Panc1 (cell line): ENCODE measurements around the gene WNT5B.

Experiments used
- POLR2AphosphoS5 ChIP-seq: IDR thresholded peaks from 2 replicates; pipeline ENCODE4 v1.6.1; 2012; ENCODE audit warnings: mild to moderate bottlenecking, low read depth, low read length, moderate library complexity
- SIN3A ChIP-seq: IDR thresholded peaks from 2 replicates; pipeline ENCODE4 v1.6.1; 2012; ENCODE audit warnings: low read depth, mild to moderate bottlenecking, low read length, moderate library complexity, borderline replicate concordance; ENCODE audit not compliant: insufficient read depth
- TF ChIP-seq, protein P1 (sequence below): fragments of 450-650 bp; IDR thresholded peaks from 2 replicates; pipeline ENCODE4 v1.5.1; 2017; ENCODE audit warnings: mild to moderate bottlenecking
- TF ChIP-seq, protein P2 (sequence below), 2 experiments: IDR thresholded peaks; 2 replicates each; pipeline ENCODE4 v1.6.1; 2011 to 2012; ENCODE audit warnings: low read depth in 2 of 2, control low read depth in 1 of 2, low read length in 1 of 2, mild to moderate bottlenecking in 1 of 2, moderate library complexity in 1 of 2; ENCODE audit not compliant: insufficient read depth in 1 of 2

DNA sequence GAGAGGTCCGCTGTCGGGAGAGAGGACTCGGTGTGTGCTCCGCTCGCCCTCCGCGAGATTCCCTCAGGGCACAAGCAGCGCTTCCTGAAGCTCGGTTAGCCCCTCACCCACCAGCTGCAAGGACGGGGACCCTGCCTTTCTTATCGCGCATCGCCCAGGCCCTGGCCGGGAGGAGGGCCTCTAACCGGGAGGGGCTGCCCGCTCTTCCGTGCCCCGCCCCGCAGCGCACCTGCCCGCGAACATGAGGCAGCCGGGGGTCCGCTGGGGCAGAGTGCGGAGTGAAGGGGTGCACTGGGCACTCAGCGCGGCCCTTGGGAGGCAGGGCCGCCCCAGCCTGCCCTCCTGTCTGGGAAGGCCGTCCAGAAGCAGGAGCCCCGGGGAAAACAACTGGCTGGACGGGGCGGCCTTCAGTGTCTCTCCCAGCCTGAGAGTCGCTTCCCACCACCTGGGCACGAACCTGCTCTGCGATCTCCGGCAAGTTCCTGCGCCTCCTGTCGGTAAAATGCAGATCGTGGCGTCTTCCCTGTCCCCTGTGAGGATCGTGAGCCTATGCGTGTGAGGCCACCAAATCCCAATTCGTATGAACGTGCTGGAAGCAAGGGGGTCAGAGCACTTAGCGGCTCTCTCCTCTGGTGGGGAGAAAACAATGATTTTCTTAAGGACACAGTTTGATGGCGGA lies 33.9 kb downstream of the WNT5B start:
- TF ChIP-seq, protein P1, sequence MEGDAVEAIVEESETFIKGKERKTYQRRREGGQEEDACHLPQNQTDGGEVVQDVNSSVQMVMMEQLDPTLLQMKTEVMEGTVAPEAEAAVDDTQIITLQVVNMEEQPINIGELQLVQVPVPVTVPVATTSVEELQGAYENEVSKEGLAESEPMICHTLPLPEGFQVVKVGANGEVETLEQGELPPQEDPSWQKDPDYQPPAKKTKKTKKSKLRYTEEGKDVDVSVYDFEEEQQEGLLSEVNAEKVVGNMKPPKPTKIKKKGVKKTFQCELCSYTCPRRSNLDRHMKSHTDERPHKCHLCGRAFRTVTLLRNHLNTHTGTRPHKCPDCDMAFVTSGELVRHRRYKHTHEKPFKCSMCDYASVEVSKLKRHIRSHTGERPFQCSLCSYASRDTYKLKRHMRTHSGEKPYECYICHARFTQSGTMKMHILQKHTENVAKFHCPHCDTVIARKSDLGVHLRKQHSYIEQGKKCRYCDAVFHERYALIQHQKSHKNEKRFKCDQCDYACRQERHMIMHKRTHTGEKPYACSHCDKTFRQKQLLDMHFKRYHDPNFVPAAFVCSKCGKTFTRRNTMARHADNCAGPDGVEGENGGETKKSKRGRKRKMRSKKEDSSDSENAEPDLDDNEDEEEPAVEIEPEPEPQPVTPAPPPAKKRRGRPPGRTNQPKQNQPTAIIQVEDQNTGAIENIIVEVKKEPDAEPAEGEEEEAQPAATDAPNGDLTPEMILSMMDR, result peak; percentile 77
- TF ChIP-seq POLR2AphosphoS5 (no peak), SIN3A (no peak)
- TF ChIP-seq, protein P2, sequence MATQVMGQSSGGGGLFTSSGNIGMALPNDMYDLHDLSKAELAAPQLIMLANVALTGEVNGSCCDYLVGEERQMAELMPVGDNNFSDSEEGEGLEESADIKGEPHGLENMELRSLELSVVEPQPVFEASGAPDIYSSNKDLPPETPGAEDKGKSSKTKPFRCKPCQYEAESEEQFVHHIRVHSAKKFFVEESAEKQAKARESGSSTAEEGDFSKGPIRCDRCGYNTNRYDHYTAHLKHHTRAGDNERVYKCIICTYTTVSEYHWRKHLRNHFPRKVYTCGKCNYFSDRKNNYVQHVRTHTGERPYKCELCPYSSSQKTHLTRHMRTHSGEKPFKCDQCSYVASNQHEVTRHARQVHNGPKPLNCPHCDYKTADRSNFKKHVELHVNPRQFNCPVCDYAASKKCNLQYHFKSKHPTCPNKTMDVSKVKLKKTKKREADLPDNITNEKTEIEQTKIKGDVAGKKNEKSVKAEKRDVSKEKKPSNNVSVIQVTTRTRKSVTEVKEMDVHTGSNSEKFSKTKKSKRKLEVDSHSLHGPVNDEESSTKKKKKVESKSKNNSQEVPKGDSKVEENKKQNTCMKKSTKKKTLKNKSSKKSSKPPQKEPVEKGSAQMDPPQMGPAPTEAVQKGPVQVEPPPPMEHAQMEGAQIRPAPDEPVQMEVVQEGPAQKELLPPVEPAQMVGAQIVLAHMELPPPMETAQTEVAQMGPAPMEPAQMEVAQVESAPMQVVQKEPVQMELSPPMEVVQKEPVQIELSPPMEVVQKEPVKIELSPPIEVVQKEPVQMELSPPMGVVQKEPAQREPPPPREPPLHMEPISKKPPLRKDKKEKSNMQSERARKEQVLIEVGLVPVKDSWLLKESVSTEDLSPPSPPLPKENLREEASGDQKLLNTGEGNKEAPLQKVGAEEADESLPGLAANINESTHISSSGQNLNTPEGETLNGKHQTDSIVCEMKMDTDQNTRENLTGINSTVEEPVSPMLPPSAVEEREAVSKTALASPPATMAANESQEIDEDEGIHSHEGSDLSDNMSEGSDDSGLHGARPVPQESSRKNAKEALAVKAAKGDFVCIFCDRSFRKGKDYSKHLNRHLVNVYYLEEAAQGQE (IDR thresholded peaks at IDR 0.05; ENCODE audit: insufficient read depth in 1 of 2, low read depth in 2 of 2, low read length in 1 of 2), result no peak
